GM12872 (cell line): ENCODE data around the gene ACTBL2.

Experiments used
- CTCF ChIP-seq: IDR thresholded peaks from 3 replicates; pipeline ENCODE4 v1.5.1; 2011; ENCODE audit warnings: low read depth, mild to moderate bottlenecking, low read length, moderate library complexity; ENCODE audit not compliant: insufficient read depth

ACTBL2 gene

GRCh38 chr5:57450991-57451876 lies 31.4 kb downstream of the ACTBL2 start:
- no peak for TF ChIP-seq CTCF

GRCh38 chr5:57448751-57449150 lies 33.9 kb downstream of the ACTBL2 start:
- TF ChIP-seq CTCF: no peak

- no peak for TF ChIP-seq CTCF
Measured at GRCh38 chr5:57448287-57448686, 34.3 kb downstream of the ACTBL2 start.

DNA sequence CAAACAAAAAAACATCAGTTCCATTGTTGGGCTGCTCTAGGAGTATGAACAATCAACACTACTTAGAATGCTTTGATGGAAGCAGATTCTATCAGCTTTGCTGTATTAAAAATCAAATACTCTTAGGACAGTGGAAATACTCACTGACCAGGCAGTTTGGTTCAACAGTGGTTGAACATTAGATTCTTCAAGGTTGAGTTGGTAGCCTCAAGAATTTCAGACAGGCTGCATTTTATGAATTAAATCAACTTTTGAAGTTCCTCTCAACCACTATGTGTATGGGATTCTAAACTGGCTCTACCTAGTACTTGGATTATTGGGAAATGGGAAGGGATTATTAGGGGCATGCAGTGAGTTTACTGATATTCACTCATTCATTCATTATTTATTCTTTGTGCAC lies 35.0 kb downstream of the ACTBL2 start:
- no peak for TF ChIP-seq CTCF

GRCh38 chr5:57446966-57447365 lies 35.6 kb downstream of the ACTBL2 start:
- no peak for TF ChIP-seq CTCF

DNA sequence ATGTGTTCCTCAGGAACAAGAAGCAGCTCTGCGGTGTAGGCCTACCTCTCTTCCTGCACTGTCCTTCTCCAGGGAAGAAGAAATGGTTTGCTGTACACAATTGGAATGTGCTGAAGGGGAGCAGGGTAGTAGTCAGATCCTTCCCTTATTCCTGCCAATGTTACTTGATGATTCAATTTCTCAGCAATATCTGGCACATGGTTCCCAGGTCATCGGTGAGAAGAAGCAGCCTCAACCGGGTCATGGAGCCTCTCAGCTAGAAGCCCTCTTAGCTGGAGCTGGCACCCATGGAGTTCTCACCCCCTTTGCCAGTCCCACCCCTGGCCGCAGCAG lies 36.9 kb downstream of the ACTBL2 start:
- TF ChIP-seq CTCF: no peak

DNA sequence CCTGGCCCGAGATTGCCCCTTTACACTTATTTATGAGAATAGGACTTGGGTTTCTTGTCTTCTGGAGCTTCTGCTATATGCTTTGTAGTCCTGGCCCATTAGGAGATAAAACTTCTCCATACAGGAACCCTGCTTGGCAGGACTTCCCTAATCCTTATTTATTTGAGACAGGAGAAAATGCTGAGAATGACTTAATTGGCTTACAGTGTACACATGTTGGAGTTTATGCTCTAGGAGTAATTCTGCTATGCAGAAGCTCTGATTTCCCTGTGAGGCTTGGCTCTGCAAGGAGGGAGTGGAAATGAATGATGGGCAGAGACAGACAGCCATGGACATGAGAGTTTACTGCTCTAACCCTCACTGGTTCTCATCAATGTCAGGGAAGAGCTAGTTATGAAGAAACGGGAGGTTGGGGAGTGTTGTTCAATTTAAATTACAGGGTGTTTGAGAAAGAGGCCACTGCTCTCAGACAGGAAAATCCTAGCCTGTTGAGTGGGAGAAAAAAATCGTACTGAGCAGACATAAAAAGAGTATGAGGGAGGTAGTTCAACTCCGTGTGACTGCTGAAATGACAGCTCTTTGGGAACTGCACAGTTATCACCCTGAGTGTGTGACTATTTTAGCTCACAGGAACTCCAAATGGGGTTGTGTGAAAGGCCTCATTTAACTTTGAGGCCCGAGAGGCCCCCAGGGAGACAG lies 37.5 kb downstream of the ACTBL2 start:
- TF ChIP-seq CTCF: no peak
